ENCODE results near the gene RGS6.

Gene RGS6

GRCh38 chr14:72524295-72524629 is 592.0 kb downstream of the RGS6 start:
- no peaks in the 10 kb centered on the region for H3K27me3 ChIP-seq (ENCODE audit: insufficient read depth, low read length)
- H3F3A ChIP-seq (ENCODE audit: insufficient read depth, low read length), result no peaks in the 10 kb centered on the region
- TF ChIP-seq, protein P1, sequence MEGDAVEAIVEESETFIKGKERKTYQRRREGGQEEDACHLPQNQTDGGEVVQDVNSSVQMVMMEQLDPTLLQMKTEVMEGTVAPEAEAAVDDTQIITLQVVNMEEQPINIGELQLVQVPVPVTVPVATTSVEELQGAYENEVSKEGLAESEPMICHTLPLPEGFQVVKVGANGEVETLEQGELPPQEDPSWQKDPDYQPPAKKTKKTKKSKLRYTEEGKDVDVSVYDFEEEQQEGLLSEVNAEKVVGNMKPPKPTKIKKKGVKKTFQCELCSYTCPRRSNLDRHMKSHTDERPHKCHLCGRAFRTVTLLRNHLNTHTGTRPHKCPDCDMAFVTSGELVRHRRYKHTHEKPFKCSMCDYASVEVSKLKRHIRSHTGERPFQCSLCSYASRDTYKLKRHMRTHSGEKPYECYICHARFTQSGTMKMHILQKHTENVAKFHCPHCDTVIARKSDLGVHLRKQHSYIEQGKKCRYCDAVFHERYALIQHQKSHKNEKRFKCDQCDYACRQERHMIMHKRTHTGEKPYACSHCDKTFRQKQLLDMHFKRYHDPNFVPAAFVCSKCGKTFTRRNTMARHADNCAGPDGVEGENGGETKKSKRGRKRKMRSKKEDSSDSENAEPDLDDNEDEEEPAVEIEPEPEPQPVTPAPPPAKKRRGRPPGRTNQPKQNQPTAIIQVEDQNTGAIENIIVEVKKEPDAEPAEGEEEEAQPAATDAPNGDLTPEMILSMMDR (IDR thresholded peaks at IDR 0.05; ENCODE audit: low read length), result no peak
- TF ChIP-seq EZH2 (IDR thresholded peaks at IDR 0.05; ENCODE audit: borderline replicate concordance, low read length), result no peak
- H2AFZ ChIP-seq (ENCODE audit: low read length), result no peak overlapping the region
- H4K20me1 ChIP-seq (ENCODE audit: insufficient read depth, low read length), result no peaks in the 10 kb centered on the region
- H3K27ac ChIP-seq (ENCODE audit: low read depth, low read length, poor library complexity, severe bottlenecking), result no peak overlapping the region
- H3K4me3 ChIP-seq (ENCODE audit: low read depth, low read length, poor library complexity, severe bottlenecking), result no peak overlapping the region
- no peak overlapping the region for H3K9ac ChIP-seq (ENCODE audit: low read length)
- H3K4me1 ChIP-seq (ENCODE audit: insufficient read depth, low read length, severe bottlenecking), result peaks cover 16% of the 10 kb centered on the region
- H3K9me3 ChIP-seq (ENCODE audit: low read length), result no peaks in the 10 kb centered on the region
- no peaks in the 10 kb centered on the region for H3K79me2 ChIP-seq (ENCODE audit: insufficient read depth, low read length)
- H3K36me3 ChIP-seq (ENCODE audit: insufficient read depth, low read length), result no peaks in the 10 kb centered on the region
- no peaks in the 10 kb centered on the region for H3K9me2 ChIP-seq (ENCODE audit: low read depth, low read length)
- H3K4me2 ChIP-seq (ENCODE audit: low read length), result no peak overlapping the region

- Histone ChIP-seq H3K9ac (ENCODE audit: low read length) (no peak overlapping the region), H3K9me2 (ENCODE audit: low read depth, low read length) (no peaks in the 10 kb centered on the region), H3K27me3 (ENCODE audit: insufficient read depth, low read length) (no peaks in the 10 kb centered on the region), H2AFZ (ENCODE audit: low read length) (no peak overlapping the region), H3K4me2 (ENCODE audit: low read length) (no peak overlapping the region), H3K4me3 (ENCODE audit: low read depth, low read length, poor library complexity, severe bottlenecking) (no peak overlapping the region), H3K9me3 (ENCODE audit: low read length) (no peaks in the 10 kb centered on the region), H3F3A (ENCODE audit: insufficient read depth, low read length) (no peaks in the 10 kb centered on the region), H4K20me1 (ENCODE audit: insufficient read depth, low read length) (no peaks in the 10 kb centered on the region), H3K79me2 (ENCODE audit: insufficient read depth, low read length) (no peaks in the 10 kb centered on the region), H3K27ac (ENCODE audit: low read depth, low read length, poor library complexity, severe bottlenecking) (no peak overlapping the region), H3K4me1 (ENCODE audit: insufficient read depth, low read length, severe bottlenecking) (peaks cover 11% of the 10 kb centered on the region), H3K36me3 (ENCODE audit: insufficient read depth, low read length) (no peaks in the 10 kb centered on the region)
- TF ChIP-seq, protein P1 (IDR thresholded peaks at IDR 0.05; ENCODE audit: low read length), result no peak
- TF ChIP-seq EZH2 (IDR thresholded peaks at IDR 0.05; ENCODE audit: borderline replicate concordance, low read length), result no peak
Measured at GRCh38 chr14:72525087-72525915, 593.1 kb downstream of the RGS6 start.

GRCh38 chr14:72527591-72527990 is 595.4 kb downstream of the RGS6 start:
- Histone ChIP-seq H3K4me3 (ENCODE audit: low read depth, low read length, poor library complexity, severe bottlenecking) (no peak overlapping the region), H4K20me1 (ENCODE audit: insufficient read depth, low read length) (no peaks in the 10 kb centered on the region), H3K9me2 (ENCODE audit: low read depth, low read length) (no peaks in the 10 kb centered on the region), H3F3A (ENCODE audit: insufficient read depth, low read length) (no peaks in the 10 kb centered on the region), H3K4me1 (ENCODE audit: insufficient read depth, low read length, severe bottlenecking) (no peaks in the 10 kb centered on the region), H3K9me3 (ENCODE audit: low read length) (no peaks in the 10 kb centered on the region), H2AFZ (ENCODE audit: low read length) (no peak overlapping the region), H3K36me3 (ENCODE audit: insufficient read depth, low read length) (no peaks in the 10 kb centered on the region), H3K79me2 (ENCODE audit: insufficient read depth, low read length) (no peaks in the 10 kb centered on the region), H3K27ac (ENCODE audit: low read depth, low read length, poor library complexity, severe bottlenecking) (no peak overlapping the region), H3K9ac (ENCODE audit: low read length) (no peak overlapping the region), H3K4me2 (ENCODE audit: low read length) (no peak overlapping the region), H3K27me3 (ENCODE audit: insufficient read depth, low read length) (no peaks in the 10 kb centered on the region)
- TF ChIP-seq EZH2 (IDR thresholded peaks at IDR 0.05; ENCODE audit: borderline replicate concordance, low read length), result no peak
- TF ChIP-seq, protein P1 (IDR thresholded peaks at IDR 0.05; ENCODE audit: low read length), result no peak

Measured in OCI-LY1 (cell line).